RWPE1 (cell line): Measurements from ENCODE around the gene CACNA2D4.

Experiments used
- CTCF ChIA-PET: fragments of 350-600 bp; sonication (Branson Sonifier 250); formaldehyde crosslinking; extraction: SDS; loops from one replicate; lab custom pipeline; 2021; lab: Yijun Ruan, JAX
- POLR2A ChIA-PET: fragments of 400-600 bp; formaldehyde crosslinking; extraction: SDS; loops from one replicate; lab custom pipeline; 2020; ENCODE audit warnings: antibody characterized with exemption; ENCODE audit not compliant: low non-redundant PET; lab: Yijun Ruan, JAX
- DNase-seq: peaks from one replicate; pipeline ENCODE4 v3.0.0; 2012; ENCODE audit warnings: low spot score
- H3K27ac ChIP-seq: fragments of 450-650 bp; 2 replicates; pipeline ENCODE4 v1.5.1; 2017
- CTCF ChIP-seq: fragments of 450-650 bp; conservative IDR thresholded peaks from 2 replicates; pipeline ENCODE4 v1.5.1; 2017; ENCODE audit warnings: low read depth, mild to moderate bottlenecking

CACNA2D4 gene

GRCh38 chr12:1876086-1876485 lies 42.4 kb downstream of the CACNA2D4 start:
- H3K27ac ChIP-seq, result no peak overlapping the region
- POLR2A ChIA-PET, result no interaction called here
- no peak for TF ChIP-seq CTCF
- no peak for DNase-seq
- CTCF ChIA-PET, result no interaction called here

GRCh38 chr12:1875608-1876007 lies 42.8 kb downstream of the CACNA2D4 start:
- no peak for DNase-seq
- CTCF ChIA-PET, result interaction anchor here (0.9 kb wide), 1 partner anchor 707 kb away, joined by 5 read pairs; no protein-coding TSS in a partner anchor
- no peak for TF ChIP-seq CTCF
- POLR2A ChIA-PET, result no interaction called here
- no peak overlapping the region for H3K27ac ChIP-seq

GRCh38 chr12:1873531-1874510 lies 44.6 kb downstream of the CACNA2D4 start:
- TF ChIP-seq CTCF, result no peak
- no peak for DNase-seq
- no peak overlapping the region for H3K27ac ChIP-seq
- ChIA-PET CTCF (interaction anchor here (0.6 kb wide), 1 partner anchor 112 kb away, joined by 5 read pairs; no protein-coding TSS in a partner anchor), POLR2A (no interaction called here)

- ChIA-PET POLR2A (no interaction called here), CTCF (no interaction called here)
- no peak for DNase-seq
- TF ChIP-seq CTCF, result no peak
- H3K27ac ChIP-seq, result no peak overlapping the region
Observed at GRCh38 chr12:1872448-1872847, 46.0 kb downstream of the CACNA2D4 start.

- CTCF ChIA-PET, result no interaction called here
- DNase-seq, result no peak
- POLR2A ChIA-PET, result no interaction called here
- no peak for TF ChIP-seq CTCF
- H3K27ac ChIP-seq, result no peak overlapping the region
Observed at GRCh38 chr12:1872001-1872400, 46.5 kb downstream of the CACNA2D4 start.

- ChIA-PET POLR2A (no interaction called here), CTCF (interaction anchor here (0.9 kb wide), 1 partner anchor 15 kb away, joined by 3 read pairs; no protein-coding TSS in a partner anchor)
- H3K27ac ChIP-seq, result no peak overlapping the region
- TF ChIP-seq CTCF, result no peak
- no peak for DNase-seq
Observed at GRCh38 chr12:1870998-1871917, 47.2 kb downstream of the CACNA2D4 start.
